Lower lobe of right lung (tissue), 2 donors: ENCODE results near the gene CDK6. TPM values are rescaled to one million over a fixed set of nuclear protein-coding genes. Genes with fewer than 3 reads are reported as not detected.
A peak's percentile ranks its signal among the peaks of the same experiment; 100 is the strongest.
"Not testable (repeated sequence)": the region's sequence is repeated elsewhere in the genome, so short reads cannot be mapped to it uniquely, and the experiment has no call there.

ENCODE experiments used
- ATAC-seq, 2 donors: fragments of 200-7000 bp; cut with Tn5 transposase; one replicate each; pipeline ENCODE4 v1.9.1; 2020 to 2022; ENCODE audit warnings: mild to moderate bottlenecking in 2 of 2, moderate library complexity in 2 of 2
- DNase-seq: peaks from one replicate; pipeline ENCODE4 v3.0.0-alpha.2; 2020
- H3K27ac ChIP-seq: fragments of 200-600 bp; one replicate; pipeline ENCODE4 v1.8.0; 2022
- H3K27me3 ChIP-seq: fragments of 200-600 bp; one replicate; pipeline ENCODE4 v1.8.0; 2022; ENCODE audit warnings: low read depth
- H3K36me3 ChIP-seq: fragments of 200-600 bp; one replicate; pipeline ENCODE4 v1.8.0; 2022; ENCODE audit warnings: mild to moderate bottlenecking
- H3K4me1 ChIP-seq: fragments of 200-600 bp; one replicate; pipeline ENCODE4 v1.8.0; 2022
- H3K4me3 ChIP-seq: fragments of 200-600 bp; one replicate; pipeline ENCODE4 v1.8.0; 2022; ENCODE audit warnings: mild to moderate bottlenecking
- H3K9me3 ChIP-seq: fragments of 200-600 bp; one replicate; pipeline ENCODE4 v1.8.0; 2022
- intact Hi-C: fragments of 100-400 bp; cut with DNase I; formaldehyde crosslinking; loops from one replicate; pipeline ENCODE4 v1.11.0; 2022
- total RNA-seq: library from RNA; stranded (reverse); fragmentation: NEBNext Ultra II Directional; extraction: Animal tissue kit (Norgen Biotek cat#: 25700); gene quantifications from one replicate; pipeline ENCODE4 v1.2.1, GENCODE V29; 2021
- TF ChIP-seq, protein P1 (sequence below): fragments of 200-600 bp; IDR thresholded peaks from one replicate; pipeline ENCODE4 v1.8.0; 2022; ENCODE audit warnings: antibody characterized with exemption, mild to moderate bottlenecking
- donor health status: DM: no; HTN: yes; CAD: no; lungs with severe emphysema.

CDK6 gene
- total RNA-seq, 1 donor from 2014 or later: 21.7 TPM

DNA sequence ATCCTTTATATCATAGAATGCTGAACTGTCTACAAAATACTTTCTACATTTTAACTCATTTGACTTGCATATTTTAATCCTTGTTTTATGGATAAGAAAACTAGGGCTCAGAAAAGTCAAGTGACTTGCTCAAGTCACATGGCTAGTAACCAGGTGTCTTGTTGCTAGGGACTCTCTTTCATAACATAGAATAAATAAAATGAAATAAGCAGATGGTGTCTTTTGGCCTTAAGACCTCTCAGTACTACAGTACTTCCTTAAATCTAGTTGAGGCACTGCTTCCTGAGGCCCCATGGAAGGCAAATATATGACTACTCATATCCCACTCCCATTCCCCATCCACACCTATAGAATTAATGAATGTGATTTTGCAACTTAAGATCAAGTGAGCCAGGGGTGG is 87.9 kb downstream of the CDK6 start:
- Histone ChIP-seq H3K27ac (no peak overlapping the region), H3K27me3 (no peaks in the 10 kb centered on the region), H3K4me3 (no peak overlapping the region), H3K36me3 (no peaks in the 10 kb centered on the region), H3K4me1 (no peaks in the 10 kb centered on the region), H3K9me3 (no peaks in the 10 kb centered on the region)
- no peak for ATAC-seq
- intact Hi-C loops: no loop called here
- TF ChIP-seq, protein P1, sequence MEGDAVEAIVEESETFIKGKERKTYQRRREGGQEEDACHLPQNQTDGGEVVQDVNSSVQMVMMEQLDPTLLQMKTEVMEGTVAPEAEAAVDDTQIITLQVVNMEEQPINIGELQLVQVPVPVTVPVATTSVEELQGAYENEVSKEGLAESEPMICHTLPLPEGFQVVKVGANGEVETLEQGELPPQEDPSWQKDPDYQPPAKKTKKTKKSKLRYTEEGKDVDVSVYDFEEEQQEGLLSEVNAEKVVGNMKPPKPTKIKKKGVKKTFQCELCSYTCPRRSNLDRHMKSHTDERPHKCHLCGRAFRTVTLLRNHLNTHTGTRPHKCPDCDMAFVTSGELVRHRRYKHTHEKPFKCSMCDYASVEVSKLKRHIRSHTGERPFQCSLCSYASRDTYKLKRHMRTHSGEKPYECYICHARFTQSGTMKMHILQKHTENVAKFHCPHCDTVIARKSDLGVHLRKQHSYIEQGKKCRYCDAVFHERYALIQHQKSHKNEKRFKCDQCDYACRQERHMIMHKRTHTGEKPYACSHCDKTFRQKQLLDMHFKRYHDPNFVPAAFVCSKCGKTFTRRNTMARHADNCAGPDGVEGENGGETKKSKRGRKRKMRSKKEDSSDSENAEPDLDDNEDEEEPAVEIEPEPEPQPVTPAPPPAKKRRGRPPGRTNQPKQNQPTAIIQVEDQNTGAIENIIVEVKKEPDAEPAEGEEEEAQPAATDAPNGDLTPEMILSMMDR: no peak
- DNase-seq: no peak

DNA sequence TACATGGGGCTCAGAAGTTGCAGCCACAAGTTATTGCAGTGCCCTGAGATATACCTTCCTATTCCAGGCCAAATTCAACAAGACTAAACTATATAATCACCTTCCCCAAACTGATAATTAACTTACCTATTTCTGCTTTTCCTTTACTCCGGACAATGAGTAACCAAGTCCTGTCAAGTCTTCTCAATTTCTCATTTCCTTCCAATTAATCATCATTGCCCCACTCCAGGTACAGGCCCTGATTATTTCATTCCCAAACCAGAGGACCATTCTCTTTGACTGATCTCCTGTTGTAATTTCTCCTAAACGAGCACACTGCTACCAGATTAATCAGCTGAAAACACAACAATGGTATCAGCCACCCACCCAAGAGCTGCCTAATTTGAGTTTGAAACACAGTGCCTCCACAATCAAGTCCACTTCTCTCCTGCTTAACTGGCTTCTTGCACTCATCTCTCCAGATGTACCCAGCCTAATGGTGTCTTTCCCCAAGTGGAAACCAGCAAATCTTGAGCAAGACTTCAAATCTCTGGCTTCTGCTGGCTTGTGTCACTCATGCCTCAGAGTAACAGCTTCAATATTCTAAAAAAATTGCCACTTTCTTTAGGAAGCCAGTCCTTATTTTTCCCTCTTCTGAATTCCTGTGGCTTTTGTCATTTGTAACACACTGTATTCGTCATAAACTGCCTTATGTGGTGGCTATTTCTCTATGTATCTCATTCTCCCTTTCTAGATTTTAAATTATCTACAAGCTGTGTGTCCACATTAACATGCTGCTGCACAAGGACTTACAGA is 89.1 kb downstream of the CDK6 start:
- no peaks in the 10 kb centered on the region for H3K4me1 ChIP-seq
- ATAC-seq: no peak
- H3K27me3 ChIP-seq: no peaks in the 10 kb centered on the region
- TF ChIP-seq, protein P1: no peak
- intact Hi-C loops: no loop called here
- no peaks in the 10 kb centered on the region for H3K9me3 ChIP-seq
- no peak overlapping the region for H3K27ac ChIP-seq
- H3K4me3 ChIP-seq: no peak overlapping the region
- no peak for DNase-seq
- H3K36me3 ChIP-seq: no peaks in the 10 kb centered on the region

DNA sequence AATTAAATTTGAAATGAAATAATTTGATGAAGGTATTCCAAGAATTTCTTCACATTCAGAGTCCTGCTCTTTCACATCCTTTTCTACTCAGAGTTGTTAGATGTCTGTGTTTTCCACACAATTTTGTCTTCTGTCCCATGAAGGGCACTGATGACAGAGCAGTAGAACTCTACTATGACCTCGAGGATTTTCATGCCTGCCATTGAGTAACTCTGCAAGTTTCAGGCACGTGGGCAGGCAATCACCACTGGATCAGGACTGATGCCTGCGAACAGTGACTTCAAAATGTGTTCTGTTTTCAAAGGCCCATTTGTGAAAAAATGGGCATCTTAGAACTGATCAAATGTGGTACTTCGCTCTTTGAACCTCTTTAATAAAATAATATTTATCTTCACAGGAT is 91.1 kb downstream of the CDK6 start:
- H3K36me3 ChIP-seq: no peaks in the 10 kb centered on the region
- intact Hi-C loops: no loop called here

DNA sequence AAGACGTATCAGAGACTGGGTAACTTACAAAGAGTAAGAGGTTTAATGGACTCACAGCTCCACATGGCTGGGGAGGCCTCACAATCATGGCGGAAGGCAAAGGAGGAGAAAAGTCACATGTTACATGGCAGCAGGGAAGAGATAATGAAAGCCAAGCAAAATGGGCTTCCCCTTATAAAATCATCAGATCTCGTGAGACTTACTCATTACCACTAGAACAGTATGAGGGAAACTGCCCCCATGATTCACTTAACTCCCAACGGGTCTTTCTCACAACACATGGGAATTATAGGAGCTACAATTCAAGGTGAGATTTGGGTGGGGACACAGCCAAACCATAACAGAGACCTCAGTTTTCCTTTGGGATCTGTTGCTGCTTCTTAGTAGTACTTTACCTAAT is 92.2 kb downstream of the CDK6 start:
- H3K27me3 ChIP-seq, H3K9me3 ChIP-seq, H3K4me1 ChIP-seq, H3K27ac ChIP-seq, H3K4me3 ChIP-seq, DNase-seq, intact Hi-C loops, ATAC-seq, H3K36me3 ChIP-seq: not testable (repeated sequence)

More for the DNA sequence above, 91.1 kb downstream of the CDK6 start:
- Histone ChIP-seq H3K4me3 (no peak overlapping the region), H3K27me3 (no peaks in the 10 kb centered on the region), H3K27ac (no peak overlapping the region), H3K9me3 (no peaks in the 10 kb centered on the region), H3K4me1 (no peaks in the 10 kb centered on the region)
- ATAC-seq (no peak), DNase-seq (no peak)
- TF ChIP-seq, protein P1: no peak

DNA sequence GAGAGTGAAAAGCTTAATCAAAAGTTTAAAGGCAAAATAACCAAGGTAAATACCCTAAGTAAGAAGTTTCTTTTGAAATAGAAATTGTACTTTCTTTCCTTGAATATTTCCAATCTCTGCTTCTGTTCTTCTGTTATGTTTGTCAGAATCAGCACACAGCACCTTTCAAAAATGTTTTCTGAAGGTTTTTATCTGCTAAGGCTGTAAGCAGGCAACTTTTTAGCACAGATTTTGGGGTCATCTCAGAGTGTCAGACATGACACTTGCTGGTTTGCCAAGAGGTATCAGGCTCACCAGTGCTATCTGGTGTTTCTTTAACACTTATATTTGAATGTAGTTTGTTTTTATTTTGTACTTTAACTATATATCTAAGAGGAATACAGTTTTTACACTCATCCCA is 94.2 kb downstream of the CDK6 start:
- intact Hi-C loops: no loop called here
- no peak for ATAC-seq

DNA sequence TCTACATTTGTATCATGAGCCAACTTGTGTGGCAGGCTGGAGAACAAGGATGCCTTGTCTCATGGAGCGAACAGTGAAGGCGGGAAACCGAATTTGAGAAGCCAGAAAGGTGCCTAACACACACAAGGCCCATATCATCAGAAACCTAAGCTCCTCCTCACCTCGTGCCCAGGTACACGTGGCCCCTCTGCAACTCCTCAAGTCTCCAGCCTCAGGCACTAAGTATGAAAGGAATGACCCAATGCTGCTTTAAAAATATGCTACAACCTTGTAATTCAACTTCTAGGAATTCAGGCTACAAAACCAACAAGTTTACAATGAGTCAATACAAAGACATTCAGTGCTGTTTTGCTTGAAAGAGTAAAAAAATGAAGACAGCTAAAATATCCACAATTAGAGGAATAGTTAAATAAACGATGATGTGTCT is 95.7 kb downstream of the CDK6 start:
- Histone ChIP-seq H3K4me1 (no peaks in the 10 kb centered on the region), H3K27ac (no peak overlapping the region), H3K36me3 (no peaks in the 10 kb centered on the region), H3K4me3 (no peak overlapping the region), H3K9me3 (no peaks in the 10 kb centered on the region), H3K27me3 (no peaks in the 10 kb centered on the region)
- TF ChIP-seq, protein P1: no peak
- ATAC-seq: peak; percentile 59 to 79
- intact Hi-C loops: no loop called here
- DNase-seq: no peak

More for the DNA sequence above, 94.2 kb downstream of the CDK6 start:
- no peak for DNase-seq
- Histone ChIP-seq H3K27me3 (no peaks in the 10 kb centered on the region), H3K4me1 (no peaks in the 10 kb centered on the region), H3K9me3 (no peaks in the 10 kb centered on the region), H3K27ac (no peak overlapping the region), H3K4me3 (no peak overlapping the region), H3K36me3 (no peaks in the 10 kb centered on the region)
- TF ChIP-seq, protein P1: no peak
